K562 (cell line): Measurements from ENCODE around the gene DNAJB1. TPM values are rescaled to one million over a fixed set of nuclear protein-coding genes. Genes with fewer than 3 reads are reported as not detected.

Source experiments
- CREB1 ChIP-seq, 2 experiments: sonication (generic) in 1 of 2; formaldehyde crosslinking in 1 of 2; IDR thresholded peaks; 2 replicates each; pipeline versions ENCODE4 v1.6.1 to v1.8.0; 2012 to 2022; ENCODE audit warnings: inconsistent platforms in 1 of 2, mild to moderate bottlenecking in 1 of 2, missing genetic modification reagents in 1 of 2, moderate library complexity in 1 of 2
- FOSL1 ChIP-seq: fragments of 200-800 bp; sonication (Bioruptor generic); conservative IDR thresholded peaks from 2 replicates; pipeline ENCODE4 v1.6.1; 2016; ENCODE audit warnings: missing genetic modification characterization, missing compliant biosample characterization
- FOXA3 ChIP-seq, 2 experiments: fragments of 450-650 bp in 1 of 2; sonication (generic) in 1 of 2; formaldehyde crosslinking; IDR thresholded peaks in 1 of 2; conservative IDR thresholded peaks in 1 of 2; 2 replicates each; pipeline versions ENCODE4 v1.4.0 to v1.8.0; 2020 to 2022; ENCODE audit warnings: mild to moderate bottlenecking in 2 of 2, missing genetic modification reagents in 1 of 2
- HNRNPL ChIP-seq: fragments of 200-400 bp; formaldehyde crosslinking; IDR thresholded peaks from 2 replicates; pipeline ENCODE4 v1.6.1; 2017; ENCODE audit warnings: low read depth, mild to moderate bottlenecking, low read length
- KDM1A ChIP-seq, 2 experiments: fragments of 450-650 bp; IDR thresholded peaks; 2 replicates each; pipeline ENCODE4 v1.6.1; 2016; ENCODE audit warnings: mild to moderate bottlenecking in 2 of 2
- MAZ ChIP-seq, 2 experiments: fragments of 450-650 bp in 1 of 2; sonication (generic) in 1 of 2; formaldehyde crosslinking; IDR thresholded peaks in 1 of 2; conservative IDR thresholded peaks in 1 of 2; 2 replicates each; pipeline versions ENCODE4 v1.4.0 to v1.5.0; 2020; ENCODE audit warnings: mild to moderate bottlenecking in 1 of 2, missing genetic modification reagents in 1 of 2
- POLR3A ChIP-seq: IDR thresholded peaks from 2 replicates; pipeline ENCODE4 v1.6.1; 2011; ENCODE audit warnings: borderline replicate concordance, mild to moderate bottlenecking, moderate library complexity; ENCODE audit not compliant: insufficient read length, insufficient read depth; ENCODE audit errors: extremely low read depth
- PTTG1 ChIP-seq: fragments of 450-650 bp; IDR thresholded peaks from 2 replicates; pipeline ENCODE4 v1.6.1; 2016; ENCODE audit warnings: low read depth, mild to moderate bottlenecking, missing genetic modification characterization, missing compliant biosample characterization
- TGIF2 ChIP-seq: sonication (generic); formaldehyde crosslinking; IDR thresholded peaks from 2 replicates; pipeline ENCODE4 v1.8.1; 2022; ENCODE audit warnings: mild to moderate bottlenecking, missing genetic modification reagents, moderate library complexity
- ZBTB8A ChIP-seq: fragments of 450-650 bp; IDR thresholded peaks from 2 replicates; pipeline ENCODE4 v1.6.1; 2018; ENCODE audit warnings: mild to moderate bottlenecking, moderate library complexity; ENCODE audit not compliant: partially characterized antibody
- ZC3H4 ChIP-seq: sonication (generic); formaldehyde crosslinking; IDR thresholded peaks from 2 replicates; pipeline ENCODE4 v1.9.0; 2021; ENCODE audit warnings: missing genetic modification reagents, borderline replicate concordance
- ZNF431 ChIP-seq: sonication (generic); formaldehyde crosslinking; IDR thresholded peaks from 2 replicates; pipeline ENCODE4 v1.8.0; 2022; ENCODE audit warnings: mild to moderate bottlenecking, missing genetic modification reagents
- ZNF589 ChIP-seq: fragments of 200-800 bp; sonication (Bioruptor generic); IDR thresholded peaks from 2 replicates; pipeline ENCODE4 v1.6.1; 2016; ENCODE audit warnings: low read depth, missing genetic modification characterization, missing compliant biosample characterization
- ZNF785 ChIP-seq: fragments of 250-450 bp; sonication (Bioruptor Pico); IDR thresholded peaks from 2 replicates; pipeline ENCODE4 v1.4.0; 2020; ENCODE audit warnings: mild to moderate bottlenecking
- polyA plus RNA-seq, 8 experiments: library from polyadenylated mRNA; depleted of rRNA in 4 of 8; stranded (reverse) in 5 of 8; unstranded in 3 of 8; fragments of >200 nt; fragmentation: Nextera tagmentation in 2 of 8; fragmentation: Illumina TruSeq in 1 of 8; extraction: Ambion mirVana in 2 of 8; extraction: Trizol in 1 of 8; gene quantifications; 2 replicates each; pipeline versions ENCODE4 v1.2.1 to v1.2.3, GENCODE V29; 2011 to 2014; ENCODE audit warnings: inconsistent platforms in 1 of 8, missing spikeins in 1 of 8
- total RNA-seq, 7 experiments: library from RNA; depleted of rRNA in 6 of 7; stranded (reverse); fragments of >200 nt in 6 of 7; fragmentation: Illumina TruSeq in 2 of 7; extraction: Trizol in 2 of 7; gene quantifications; 2 replicates each; pipeline versions ENCODE4 v1.2.1 to v1.2.3, GENCODE V29; 2011 to 2021; ENCODE audit warnings: low replicate concordance in 1 of 7
- TF ChIP-seq, protein P1 (sequence below), 2 experiments: IDR thresholded peaks; 2 replicates each; pipeline ENCODE4 v1.6.1; 2012; ENCODE audit warnings: improper control_type of control experiment in 2 of 2, low read depth in 2 of 2, low read length in 2 of 2, borderline replicate concordance in 1 of 2
- TF ChIP-seq, protein P2 (sequence below): sonication (generic); formaldehyde crosslinking; IDR thresholded peaks from 2 replicates; pipeline ENCODE4 v1.4.0; 2020; ENCODE audit warnings: mild to moderate bottlenecking, missing genetic modification reagents

DNAJB1 gene
- total and polyA plus RNA-seq, 9 of the 15 experiments (the other 6 are each of a cell fraction or from before 2014, with no cell fraction given) = 13.2 to 113 (median 62.1) TPM

DNA sequence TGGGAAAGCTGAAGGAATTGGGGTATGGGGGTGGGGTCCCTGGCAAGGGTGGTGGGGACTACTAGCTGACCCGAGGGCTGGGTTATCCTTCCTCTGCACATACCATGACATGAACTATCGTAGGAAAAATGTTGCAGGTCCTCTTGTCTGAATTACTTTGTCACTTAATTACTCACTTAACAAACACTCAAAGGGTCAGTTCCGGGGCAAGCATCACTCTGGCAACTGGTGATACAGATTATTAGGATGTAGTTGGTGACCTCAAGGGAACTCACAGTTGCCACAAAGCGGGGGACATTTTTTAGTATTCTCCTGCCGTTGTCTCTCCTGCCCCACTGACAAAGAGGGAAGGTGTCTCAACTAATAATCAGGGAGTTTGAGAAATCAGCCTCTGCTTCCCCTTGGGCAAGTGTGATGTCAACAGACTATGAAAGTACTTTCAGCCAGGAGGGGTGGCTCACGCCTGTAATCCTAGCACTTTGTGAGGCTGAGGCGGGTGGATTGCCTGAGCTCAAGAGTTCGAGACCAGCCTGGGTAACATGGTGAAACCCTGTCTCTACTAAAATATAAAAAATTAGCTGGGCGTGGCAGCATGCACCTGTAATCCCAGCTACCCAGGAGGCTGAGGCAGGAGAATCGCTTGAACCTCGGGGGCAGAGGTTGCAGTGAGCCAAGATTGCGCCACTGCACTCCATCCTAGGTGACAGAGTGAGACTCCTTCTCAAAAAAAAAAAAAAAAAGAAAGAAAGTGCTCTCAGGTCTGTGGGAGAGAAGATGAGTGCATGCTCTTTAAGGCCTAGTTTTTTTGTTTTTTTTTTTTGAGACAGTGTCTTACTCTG is 10.3 kb downstream of the DNAJB1 start (continued):
- no peak for TF ChIP-seq ZC3H4 (CRISPR knock-in tag)
- no peak for TF ChIP-seq HNRNPL
- TF ChIP-seq MAZ (CRISPR knock-in tag; conservative IDR thresholded peaks at IDR 0.05 in 1 of 2, IDR thresholded peaks at IDR 0.05 in 1 of 2) = no peak
- TF ChIP-seq FOXA3 (CRISPR knock-in tag; conservative IDR thresholded peaks at IDR 0.05 in 1 of 2, IDR thresholded peaks at IDR 0.05 in 1 of 2) = no peak
- TF ChIP-seq ZNF589 = no peak
- no peak for TF ChIP-seq ZNF785 (CRISPR knock-in tag)
- TF ChIP-seq, protein P1, sequence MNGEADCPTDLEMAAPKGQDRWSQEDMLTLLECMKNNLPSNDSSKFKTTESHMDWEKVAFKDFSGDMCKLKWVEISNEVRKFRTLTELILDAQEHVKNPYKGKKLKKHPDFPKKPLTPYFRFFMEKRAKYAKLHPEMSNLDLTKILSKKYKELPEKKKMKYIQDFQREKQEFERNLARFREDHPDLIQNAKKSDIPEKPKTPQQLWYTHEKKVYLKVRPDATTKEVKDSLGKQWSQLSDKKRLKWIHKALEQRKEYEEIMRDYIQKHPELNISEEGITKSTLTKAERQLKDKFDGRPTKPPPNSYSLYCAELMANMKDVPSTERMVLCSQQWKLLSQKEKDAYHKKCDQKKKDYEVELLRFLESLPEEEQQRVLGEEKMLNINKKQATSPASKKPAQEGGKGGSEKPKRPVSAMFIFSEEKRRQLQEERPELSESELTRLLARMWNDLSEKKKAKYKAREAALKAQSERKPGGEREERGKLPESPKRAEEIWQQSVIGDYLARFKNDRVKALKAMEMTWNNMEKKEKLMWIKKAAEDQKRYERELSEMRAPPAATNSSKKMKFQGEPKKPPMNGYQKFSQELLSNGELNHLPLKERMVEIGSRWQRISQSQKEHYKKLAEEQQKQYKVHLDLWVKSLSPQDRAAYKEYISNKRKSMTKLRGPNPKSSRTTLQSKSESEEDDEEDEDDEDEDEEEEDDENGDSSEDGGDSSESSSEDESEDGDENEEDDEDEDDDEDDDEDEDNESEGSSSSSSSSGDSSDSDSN (IDR thresholded peaks at IDR 0.05; ENCODE audit: borderline replicate concordance in 1 of 2, low read depth in 2 of 2, low read length in 2 of 2) = no peak
- TF ChIP-seq PTTG1 (tag) = no peak
- TF ChIP-seq KDM1A (IDR thresholded peaks at IDR 0.05) = peak; percentile 91 to 92
- 0 out of 2 replicates have a peak, but pooled peaks have one; percentile 29 for TF ChIP-seq CREB1 (IDR thresholded peaks at IDR 0.05)
- no peak for TF ChIP-seq CREB1 (CRISPR knock-in tag; IDR thresholded peaks at IDR 0.05)
- no peak for TF ChIP-seq ZBTB8A
- TF ChIP-seq POLR3A = no peak
- peak; percentile 68 for TF ChIP-seq FOSL1 (tag)
- TF ChIP-seq, protein P2, sequence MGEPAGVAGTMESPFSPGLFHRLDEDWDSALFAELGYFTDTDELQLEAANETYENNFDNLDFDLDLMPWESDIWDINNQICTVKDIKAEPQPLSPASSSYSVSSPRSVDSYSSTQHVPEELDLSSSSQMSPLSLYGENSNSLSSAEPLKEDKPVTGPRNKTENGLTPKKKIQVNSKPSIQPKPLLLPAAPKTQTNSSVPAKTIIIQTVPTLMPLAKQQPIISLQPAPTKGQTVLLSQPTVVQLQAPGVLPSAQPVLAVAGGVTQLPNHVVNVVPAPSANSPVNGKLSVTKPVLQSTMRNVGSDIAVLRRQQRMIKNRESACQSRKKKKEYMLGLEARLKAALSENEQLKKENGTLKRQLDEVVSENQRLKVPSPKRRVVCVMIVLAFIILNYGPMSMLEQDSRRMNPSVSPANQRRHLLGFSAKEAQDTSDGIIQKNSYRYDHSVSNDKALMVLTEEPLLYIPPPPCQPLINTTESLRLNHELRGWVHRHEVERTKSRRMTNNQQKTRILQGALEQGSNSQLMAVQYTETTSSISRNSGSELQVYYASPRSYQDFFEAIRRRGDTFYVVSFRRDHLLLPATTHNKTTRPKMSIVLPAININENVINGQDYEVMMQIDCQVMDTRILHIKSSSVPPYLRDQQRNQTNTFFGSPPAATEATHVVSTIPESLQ (CRISPR knock-in tag) = no peak
- no peak for TF ChIP-seq TGIF2 (CRISPR knock-in tag)
- no peak for TF ChIP-seq ZNF431 (CRISPR knock-in tag)
